Right atrium auricular region (tissue), 2 donors: ENCODE results near the gene HTR3C. TPM values are rescaled to one million over a fixed set of nuclear protein-coding genes. Genes with fewer than 3 reads are reported as not detected.

Experiments
- DNase-seq: peaks from one replicate; pipeline ENCODE4 v3.0.0-alpha.2; 2019; ENCODE audit warnings: low spot score
- H3K27ac ChIP-seq, 2 donors: fragments of 200-600 bp; sonication (generic); 1 replicate in 1 of 2; 2 replicates in 1 of 2; pipeline ENCODE4 v1.5.1; 2016 to 2019
- H3K27me3 ChIP-seq, 2 donors: fragments of 200-600 bp; sonication (generic); one replicate each; pipeline versions ENCODE4 v1.5.1 to v1.6.0; 2017 to 2019
- H3K36me3 ChIP-seq: fragments of 200-600 bp; sonication (generic); one replicate; pipeline ENCODE4 v1.5.1; 2016
- H3K4me1 ChIP-seq, 2 donors: fragments of 200-600 bp; sonication (generic); one replicate each; pipeline versions ENCODE4 v1.5.1 to v1.6.0; 2017 to 2019
- H3K4me3 ChIP-seq, 2 donors: fragments of 200-600 bp; sonication (generic); 1 replicate in 1 of 2; 2 replicates in 1 of 2; pipeline ENCODE4 v1.5.1; 2017 to 2019; ENCODE audit warnings: mild to moderate bottlenecking in 1 of 2, moderate library complexity in 1 of 2
- H3K9me3 ChIP-seq, 2 donors: fragments of 200-600 bp; sonication (generic); one replicate each; pipeline ENCODE4 v1.5.1; 2019
- total RNA-seq, 2 donors: library from RNA; depleted of rRNA; stranded (reverse); fragments of >200 nt; gene quantifications; one replicate each; pipeline ENCODE4 v1.1.0, GENCODE V29; 2016
- TF ChIP-seq, protein P1 (sequence below), 2 donors: fragments of 200-600 bp; sonication (generic); IDR thresholded peaks; one replicate each; pipeline ENCODE4 v1.5.1; 2019; ENCODE audit warnings: antibody characterized with exemption in 2 of 2

Gene HTR3C
- total RNA-seq, 2 donors from 2014 or later: not detected

DNA sequence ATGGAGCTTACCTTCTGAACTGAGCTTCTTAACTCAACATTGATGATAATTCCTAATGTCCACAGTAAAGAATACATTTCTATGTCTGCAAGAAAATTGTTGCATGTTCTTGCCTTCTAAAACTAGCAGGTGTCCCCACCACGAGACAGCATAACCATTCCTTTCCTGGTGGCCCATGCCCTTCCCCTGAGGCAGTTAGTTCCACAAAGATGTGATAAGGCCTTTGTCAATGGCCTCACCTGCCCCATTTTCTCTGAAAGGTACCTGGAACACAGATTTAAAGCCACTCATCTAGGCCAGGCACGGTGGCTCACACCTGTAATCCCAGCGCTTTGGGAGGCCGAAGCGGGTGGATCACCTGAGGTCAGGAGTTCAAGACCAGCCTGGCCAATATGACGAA lies 23.1 kb downstream of the HTR3C start:
- H3K27me3 ChIP-seq: no peaks in the 10 kb centered on the region
- no peaks in the 10 kb centered on the region for H3K4me1 ChIP-seq
- no peak overlapping the region for H3K27ac ChIP-seq
- H3K9me3 ChIP-seq: no peaks in the 10 kb centered on the region
- H3K36me3 ChIP-seq: no peaks in the 10 kb centered on the region
- TF ChIP-seq, protein P1, sequence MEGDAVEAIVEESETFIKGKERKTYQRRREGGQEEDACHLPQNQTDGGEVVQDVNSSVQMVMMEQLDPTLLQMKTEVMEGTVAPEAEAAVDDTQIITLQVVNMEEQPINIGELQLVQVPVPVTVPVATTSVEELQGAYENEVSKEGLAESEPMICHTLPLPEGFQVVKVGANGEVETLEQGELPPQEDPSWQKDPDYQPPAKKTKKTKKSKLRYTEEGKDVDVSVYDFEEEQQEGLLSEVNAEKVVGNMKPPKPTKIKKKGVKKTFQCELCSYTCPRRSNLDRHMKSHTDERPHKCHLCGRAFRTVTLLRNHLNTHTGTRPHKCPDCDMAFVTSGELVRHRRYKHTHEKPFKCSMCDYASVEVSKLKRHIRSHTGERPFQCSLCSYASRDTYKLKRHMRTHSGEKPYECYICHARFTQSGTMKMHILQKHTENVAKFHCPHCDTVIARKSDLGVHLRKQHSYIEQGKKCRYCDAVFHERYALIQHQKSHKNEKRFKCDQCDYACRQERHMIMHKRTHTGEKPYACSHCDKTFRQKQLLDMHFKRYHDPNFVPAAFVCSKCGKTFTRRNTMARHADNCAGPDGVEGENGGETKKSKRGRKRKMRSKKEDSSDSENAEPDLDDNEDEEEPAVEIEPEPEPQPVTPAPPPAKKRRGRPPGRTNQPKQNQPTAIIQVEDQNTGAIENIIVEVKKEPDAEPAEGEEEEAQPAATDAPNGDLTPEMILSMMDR (IDR thresholded peaks at IDR 0.05): no peak
- no peak overlapping the region for H3K4me3 ChIP-seq
- no peak for DNase-seq

DNA sequence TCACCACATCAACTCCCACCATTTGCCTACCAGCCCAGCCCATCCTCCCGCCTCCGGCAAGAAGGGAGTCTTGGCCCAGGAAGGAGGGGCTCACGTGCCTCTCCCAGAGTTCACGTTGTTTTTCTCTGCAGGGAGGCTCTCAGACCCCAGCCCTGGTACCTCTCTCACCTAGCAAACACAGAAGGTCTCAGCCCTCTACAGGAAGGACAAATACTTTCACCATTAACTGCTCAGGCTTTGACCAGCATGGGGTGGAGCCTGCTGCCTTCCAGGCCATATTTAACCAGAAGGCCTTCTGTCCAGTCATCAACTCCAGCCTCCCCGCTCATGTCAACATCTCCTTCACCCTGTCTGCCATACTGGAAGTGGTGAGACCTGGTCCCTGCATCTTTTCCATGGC lies 25.0 kb downstream of the HTR3C start:
- Histone ChIP-seq H3K27ac (no peak overlapping the region), H3K4me1 (no peaks in the 10 kb centered on the region), H3K36me3 (no peaks in the 10 kb centered on the region), H3K27me3 (no peaks in the 10 kb centered on the region), H3K4me3 (no peak overlapping the region), H3K9me3 (no peaks in the 10 kb centered on the region)
- TF ChIP-seq, protein P1 (IDR thresholded peaks at IDR 0.05): no peak
- no peak for DNase-seq

DNA sequence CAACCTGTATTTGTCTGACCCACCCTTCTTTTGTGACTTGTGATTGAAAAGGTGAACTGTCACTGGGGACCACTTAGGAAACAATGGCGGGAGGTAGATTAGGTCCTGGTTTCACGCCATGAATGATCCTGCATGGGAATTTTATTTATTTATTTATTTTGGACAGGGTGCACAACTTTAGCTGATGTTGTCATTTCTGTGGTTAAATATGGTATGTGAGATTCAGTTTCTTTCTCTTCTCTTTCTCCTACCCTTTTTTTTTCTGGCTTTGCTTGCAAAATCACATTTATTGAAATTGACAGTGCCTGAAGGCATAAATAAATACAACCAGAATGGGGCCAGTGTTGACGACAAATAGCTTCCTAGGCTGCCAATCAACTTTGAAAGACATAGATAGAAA lies 26.0 kb downstream of the HTR3C start:
- no peaks in the 10 kb centered on the region for H3K9me3 ChIP-seq
- H3K4me3 ChIP-seq: no peak overlapping the region
- no peaks in the 10 kb centered on the region for H3K36me3 ChIP-seq
- no peak overlapping the region for H3K27ac ChIP-seq
- TF ChIP-seq, protein P1 (IDR thresholded peaks at IDR 0.05): no peak
- H3K4me1 ChIP-seq: no peaks in the 10 kb centered on the region
- DNase-seq: no peak
- no peaks in the 10 kb centered on the region for H3K27me3 ChIP-seq

DNA sequence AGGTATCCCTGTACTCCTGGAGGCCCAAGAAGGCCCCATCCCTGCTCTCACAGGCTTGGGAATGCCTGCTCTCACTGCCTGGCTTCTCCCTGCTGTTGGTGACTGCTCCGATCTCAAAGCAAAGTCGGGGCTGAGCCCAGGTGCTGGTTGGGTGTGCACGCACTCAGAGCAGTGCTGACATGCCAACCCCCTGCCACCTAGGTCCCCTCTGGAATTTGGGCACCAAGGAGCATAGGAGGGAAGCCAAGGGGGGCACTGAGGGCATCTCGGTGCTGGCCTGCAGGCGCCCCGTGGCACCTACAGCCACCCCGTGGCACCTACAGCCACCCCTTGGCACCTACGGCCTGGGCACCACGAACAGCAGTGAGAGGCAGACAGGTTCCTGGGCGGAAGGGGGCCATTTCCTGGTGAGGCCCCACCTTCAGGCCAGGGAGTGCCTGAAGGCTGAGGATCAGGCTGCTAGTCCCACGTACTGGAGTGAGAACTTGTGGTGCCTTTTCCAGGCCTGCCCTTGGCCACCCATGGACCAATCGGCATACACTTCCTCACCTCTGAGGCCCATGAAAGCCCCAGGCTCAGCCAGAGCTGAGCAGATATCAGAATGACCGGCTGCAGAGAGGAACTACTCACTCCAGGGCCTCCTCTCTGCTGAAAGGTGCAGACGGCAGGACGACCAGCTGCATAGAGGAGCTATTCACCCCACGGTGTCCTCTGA lies 28.4 kb downstream of the HTR3C start:
- Histone ChIP-seq H3K36me3 (no peaks in the 10 kb centered on the region), H3K4me3 (no peak overlapping the region), H3K27ac (no peak overlapping the region), H3K4me1 (no peaks in the 10 kb centered on the region), H3K27me3 (no peaks in the 10 kb centered on the region), H3K9me3 (no peaks in the 10 kb centered on the region)
- TF ChIP-seq, protein P1 (IDR thresholded peaks at IDR 0.05): no peak
- DNase-seq: no peak

DNA sequence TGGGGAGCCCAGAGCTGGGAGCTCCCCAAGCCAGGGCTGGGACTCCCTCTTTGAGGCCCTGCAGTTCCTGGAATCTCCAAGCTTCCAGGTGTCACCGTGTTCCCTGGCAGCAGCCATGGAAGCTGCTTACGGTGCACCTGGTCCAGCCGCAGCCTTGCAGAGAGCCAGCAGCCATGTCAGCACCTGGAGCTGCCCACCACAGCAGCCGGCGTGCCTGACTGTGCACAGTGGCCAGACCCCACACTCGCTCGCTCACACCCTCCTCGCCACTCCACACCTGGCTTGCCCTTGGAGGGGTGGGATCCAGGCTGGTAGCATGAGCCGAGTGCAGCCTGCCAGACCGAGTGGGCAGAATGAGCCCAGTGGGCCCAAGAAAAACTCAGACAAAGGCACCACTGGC lies 29.2 kb downstream of the HTR3C start:
- no peak for DNase-seq
- Histone ChIP-seq H3K4me1 (no peaks in the 10 kb centered on the region), H3K27ac (no peak overlapping the region), H3K27me3 (no peaks in the 10 kb centered on the region), H3K9me3 (no peaks in the 10 kb centered on the region), H3K36me3 (no peaks in the 10 kb centered on the region), H3K4me3 (no peak overlapping the region)
- TF ChIP-seq, protein P1 (IDR thresholded peaks at IDR 0.05): no peak

DNA sequence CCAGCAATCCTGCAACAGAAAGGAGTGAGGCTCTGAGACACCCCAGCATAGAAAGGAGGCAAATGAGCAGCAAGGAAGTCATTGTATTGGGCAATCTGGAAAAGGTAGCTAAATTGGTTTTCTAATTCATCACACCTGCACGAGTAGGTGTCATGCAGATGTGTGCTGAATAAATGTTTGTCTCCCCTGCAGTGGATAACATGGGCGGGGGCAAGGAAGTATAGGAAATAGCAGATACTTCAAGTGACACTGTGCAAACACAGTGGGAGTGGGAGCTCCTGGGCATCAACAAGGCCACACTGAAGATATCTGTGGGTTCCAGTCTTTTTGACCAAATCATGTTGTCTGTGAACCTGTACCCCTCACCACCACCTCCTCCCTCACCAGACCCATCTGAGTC lies 29.6 kb downstream of the HTR3C start:
- H3K36me3 ChIP-seq: no peaks in the 10 kb centered on the region
- H3K27ac ChIP-seq: no peak overlapping the region
- DNase-seq: no peak
- H3K27me3 ChIP-seq: no peaks in the 10 kb centered on the region
- H3K4me1 ChIP-seq: no peaks in the 10 kb centered on the region
- no peak overlapping the region for H3K4me3 ChIP-seq
- H3K9me3 ChIP-seq: no peaks in the 10 kb centered on the region
- TF ChIP-seq, protein P1 (IDR thresholded peaks at IDR 0.05): no peak
